ENCODE results near the gene DGKB.

The DGKB gene

DNA sequence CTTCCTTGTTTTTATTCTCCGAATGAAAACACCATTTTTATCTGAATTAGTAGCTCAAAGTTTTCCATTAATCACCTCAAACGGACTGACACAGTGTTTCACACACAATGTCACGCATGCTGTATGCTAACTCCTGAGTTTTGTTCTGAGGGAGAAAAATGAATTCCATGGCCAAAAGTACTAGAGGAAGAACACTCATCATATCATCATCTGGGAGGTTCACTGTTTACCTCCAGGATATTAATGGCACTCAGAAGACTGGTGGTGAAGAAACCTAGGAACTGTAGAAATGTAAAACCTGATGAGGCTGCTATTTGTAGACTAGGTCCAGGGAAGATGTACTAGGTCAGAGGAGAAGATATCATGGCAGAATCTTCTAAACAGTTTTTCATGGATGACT, 517.5 kb downstream of the DGKB start:
- no peak for DNase-seq (ENCODE audit: low read depth in 2 of 2)

DNA sequence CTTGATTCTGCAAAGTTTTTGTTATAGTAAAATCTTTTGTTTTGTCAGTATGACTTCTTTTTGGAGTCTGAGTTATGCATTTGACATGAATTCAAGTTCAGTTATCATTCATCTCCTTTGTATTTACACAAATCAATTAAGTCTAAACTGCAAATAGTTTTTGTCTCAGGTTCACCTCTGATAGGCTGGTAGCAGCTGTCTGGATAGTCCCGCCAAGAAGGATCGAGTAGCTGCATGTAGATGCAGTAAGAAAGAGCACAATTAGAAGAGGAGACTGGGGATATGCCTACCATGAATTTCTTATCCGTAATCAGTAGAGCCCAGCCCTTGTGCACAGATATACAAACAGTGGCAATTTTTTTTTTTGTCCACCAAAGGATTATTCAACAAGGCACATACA, 520.6 kb downstream of the DGKB start:
- no peak for DNase-seq (ENCODE audit: low read depth in 2 of 2)

DNA sequence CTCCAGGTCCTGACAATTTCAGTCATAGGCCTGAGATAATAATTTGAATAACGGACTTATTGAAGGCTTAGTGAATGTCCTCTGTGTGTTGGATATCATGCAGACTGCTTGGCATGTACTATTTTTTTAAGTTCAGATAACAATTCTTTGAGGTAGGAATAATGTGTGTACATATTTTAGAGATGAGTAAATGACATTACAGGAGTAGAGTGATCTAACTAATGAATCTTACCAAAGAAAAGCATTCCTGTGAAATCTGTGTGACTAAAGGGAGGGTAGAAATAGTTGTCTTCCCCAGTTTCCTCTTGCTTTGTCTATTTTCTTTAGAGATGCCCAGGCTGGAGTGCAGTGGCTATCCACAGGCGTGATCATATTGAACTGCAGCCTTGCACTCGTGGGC, 521.2 kb downstream of the DGKB start:
- DNase-seq (ENCODE audit: low read depth in 2 of 2): no peak

DNA sequence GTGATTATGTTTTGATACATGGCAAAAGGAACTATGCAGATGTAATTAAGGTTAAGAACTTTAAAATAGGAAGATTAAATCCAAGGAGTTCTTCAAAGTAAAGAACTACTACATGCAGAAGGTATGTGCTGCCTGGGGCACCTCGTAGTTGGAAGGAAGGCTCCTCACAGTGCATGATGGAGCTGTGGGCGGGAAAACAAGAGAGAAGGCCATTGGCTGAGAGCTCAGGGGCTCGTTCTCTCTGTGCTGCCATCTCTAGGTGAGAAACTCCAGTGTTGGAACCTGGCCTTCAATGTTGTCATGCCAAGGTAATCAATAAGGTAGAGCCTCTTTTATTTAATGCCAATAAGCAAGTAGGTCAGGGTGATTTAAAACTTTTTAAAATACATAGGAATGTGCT, 521.7 kb downstream of the DGKB start:
- DNase-seq (ENCODE audit: low read depth in 2 of 2): no peak

DNA sequence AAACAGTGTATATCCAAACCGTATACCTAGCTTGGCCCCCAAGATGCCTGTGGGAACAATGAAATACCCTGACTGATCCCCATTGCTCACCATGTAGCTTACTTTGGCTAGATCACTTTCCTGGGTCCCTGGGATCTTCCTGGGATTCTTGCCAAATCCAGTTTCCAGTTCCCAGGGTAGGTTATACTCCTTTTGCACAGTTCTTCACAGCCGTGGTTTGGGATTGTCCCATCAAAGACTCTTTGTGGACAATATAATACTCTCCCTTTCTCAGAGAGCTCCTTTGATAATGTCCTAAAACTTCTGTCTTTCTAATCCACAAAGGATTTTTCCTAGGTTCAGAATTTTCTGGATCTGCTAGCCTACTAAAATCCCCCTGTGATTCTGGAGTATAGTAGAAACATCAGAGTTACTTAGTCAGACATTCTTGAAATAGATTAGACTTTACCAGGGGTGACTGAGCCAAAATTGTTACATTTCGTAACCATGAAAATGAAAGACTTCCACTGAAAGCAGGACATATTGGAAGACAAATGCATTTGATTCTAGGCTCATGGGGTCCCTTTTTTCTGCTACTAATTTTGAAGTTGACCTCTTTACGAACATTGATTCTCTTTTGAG, 524.8 kb downstream of the DGKB start:
- no peak for DNase-seq (ENCODE audit: low read depth in 2 of 2)

DNA sequence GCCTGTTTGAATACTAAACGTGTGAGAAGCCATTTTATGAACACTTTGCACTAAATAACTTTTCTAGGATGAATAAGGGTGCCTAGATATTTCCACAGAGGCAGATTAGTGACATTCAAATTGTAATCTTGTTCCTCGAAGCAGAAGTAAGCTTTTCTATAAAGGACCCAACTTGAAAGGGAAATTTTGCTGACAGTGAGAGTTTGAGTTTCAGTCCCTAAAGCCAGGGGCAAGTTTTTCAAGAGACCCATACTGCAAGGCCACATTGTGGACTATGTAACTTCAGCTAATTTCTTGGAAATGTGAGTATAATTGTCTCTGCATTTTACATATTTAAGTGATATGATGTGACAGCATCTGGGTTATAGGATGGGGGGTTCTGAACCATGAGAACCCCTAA, 525.8 kb downstream of the DGKB start:
- no peak for DNase-seq (ENCODE audit: low read depth in 2 of 2)

DNA sequence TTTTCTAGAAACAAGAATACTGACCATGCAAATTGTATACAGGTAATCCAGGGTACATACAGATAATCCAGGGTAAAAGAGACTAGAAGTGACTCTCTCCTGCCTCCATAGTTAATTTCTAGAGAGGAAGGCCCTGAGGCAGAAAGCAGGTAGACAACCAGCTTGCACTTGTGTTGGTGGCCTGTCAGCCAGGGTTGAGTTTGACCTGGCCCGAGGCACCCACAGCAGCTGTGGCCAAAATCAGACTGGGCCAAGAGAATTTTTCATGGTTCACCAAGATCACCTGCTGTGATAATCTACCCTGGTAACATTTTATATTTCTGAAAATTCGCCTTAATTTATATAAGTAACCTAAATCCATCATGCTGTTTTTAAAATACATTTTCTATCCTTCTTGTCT, 526.6 kb downstream of the DGKB start:
- DNase-seq (ENCODE audit: low read depth in 2 of 2): no peak

DNA sequence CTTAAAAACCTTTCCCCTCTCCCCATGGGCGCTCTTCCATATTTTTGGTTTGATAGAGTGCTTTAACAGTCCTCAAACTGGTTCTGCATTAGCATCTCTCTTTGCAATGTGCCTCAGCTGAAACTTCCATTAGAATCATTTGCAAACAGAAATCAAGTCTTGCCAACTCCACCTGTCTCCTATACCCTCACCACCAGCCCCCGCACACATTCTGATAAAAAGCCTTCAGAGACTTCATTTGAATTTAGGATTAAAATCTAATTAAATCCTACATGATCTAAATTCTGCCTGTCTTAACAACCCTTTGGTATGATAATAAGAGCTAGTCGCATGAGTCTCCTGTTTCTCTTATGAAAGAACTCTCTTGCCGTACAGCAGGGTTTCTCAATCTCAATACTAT, 528.2 kb downstream of the DGKB start:
- no peak for DNase-seq (ENCODE audit: low read depth in 2 of 2)

DNA sequence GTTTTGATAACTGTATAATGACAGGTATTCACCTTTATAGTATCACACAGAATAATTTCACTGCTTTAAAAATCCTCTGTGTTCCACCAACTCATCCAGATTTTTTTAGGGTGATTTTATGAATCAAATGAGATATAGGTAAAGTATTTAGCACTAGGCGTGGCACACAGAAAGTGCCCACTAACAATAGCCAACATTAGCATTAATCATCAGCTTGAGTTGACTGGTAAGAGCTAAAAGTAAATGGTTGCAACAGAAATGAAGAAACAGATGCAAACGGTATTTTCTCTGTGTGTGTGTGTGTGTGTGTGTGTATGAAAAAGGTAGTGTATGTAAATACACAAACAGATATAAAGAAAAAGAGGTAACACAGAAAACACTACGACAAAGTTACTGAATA, 534.3 kb downstream of the DGKB start:
- no peak for DNase-seq (ENCODE audit: low read depth in 2 of 2)

DNA sequence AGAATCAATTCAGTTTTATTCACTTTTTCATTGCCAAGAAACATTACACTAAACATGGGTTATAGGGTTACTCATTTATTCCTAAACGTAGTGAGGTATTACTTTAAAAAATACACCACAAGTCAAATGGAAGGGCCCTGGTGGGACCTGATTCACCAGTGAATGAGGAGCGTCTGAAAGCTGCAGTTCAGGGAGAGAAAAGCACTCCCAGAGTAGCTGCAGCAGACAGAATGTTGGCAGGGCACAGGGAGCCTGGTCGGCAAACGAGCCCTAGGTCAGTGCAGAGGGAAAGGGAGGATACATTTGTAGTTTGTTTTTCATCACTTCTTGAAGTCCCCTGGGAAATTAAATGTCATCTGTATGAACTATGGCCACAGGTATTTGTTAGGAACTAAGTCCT, 551.4 kb downstream of the DGKB start:
- DNase-seq (ENCODE audit: low read depth in 2 of 2): no peak

DNA sequence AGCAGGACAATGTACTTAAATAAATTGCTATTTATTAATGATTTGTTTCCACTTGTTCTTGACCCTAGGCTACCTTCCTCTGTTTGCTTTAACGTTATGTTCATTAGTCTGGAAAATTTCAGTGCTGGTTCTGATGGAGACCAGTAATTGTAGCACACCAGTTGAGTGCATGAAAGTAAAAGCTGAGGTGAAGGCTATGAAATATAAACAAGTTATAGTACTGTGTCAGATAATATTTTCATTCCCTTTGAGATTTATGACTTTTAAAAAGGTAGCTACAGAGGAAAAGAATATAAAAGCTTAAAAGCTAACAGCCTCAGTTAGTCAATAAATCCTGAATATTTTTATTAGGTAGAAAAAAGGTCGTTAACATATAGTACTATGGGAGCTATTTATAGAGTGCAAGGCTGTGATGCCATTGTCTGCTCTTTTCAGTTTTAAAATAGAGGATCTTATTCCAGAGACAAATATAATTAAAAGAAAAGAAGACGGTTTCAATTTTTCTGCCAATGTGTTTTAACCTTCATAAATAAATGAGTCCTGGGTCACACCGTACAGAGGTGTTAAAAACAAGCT, 561.3 kb downstream of the DGKB start:
- DNase-seq (ENCODE audit: low read depth in 2 of 2): no peak

DNA sequence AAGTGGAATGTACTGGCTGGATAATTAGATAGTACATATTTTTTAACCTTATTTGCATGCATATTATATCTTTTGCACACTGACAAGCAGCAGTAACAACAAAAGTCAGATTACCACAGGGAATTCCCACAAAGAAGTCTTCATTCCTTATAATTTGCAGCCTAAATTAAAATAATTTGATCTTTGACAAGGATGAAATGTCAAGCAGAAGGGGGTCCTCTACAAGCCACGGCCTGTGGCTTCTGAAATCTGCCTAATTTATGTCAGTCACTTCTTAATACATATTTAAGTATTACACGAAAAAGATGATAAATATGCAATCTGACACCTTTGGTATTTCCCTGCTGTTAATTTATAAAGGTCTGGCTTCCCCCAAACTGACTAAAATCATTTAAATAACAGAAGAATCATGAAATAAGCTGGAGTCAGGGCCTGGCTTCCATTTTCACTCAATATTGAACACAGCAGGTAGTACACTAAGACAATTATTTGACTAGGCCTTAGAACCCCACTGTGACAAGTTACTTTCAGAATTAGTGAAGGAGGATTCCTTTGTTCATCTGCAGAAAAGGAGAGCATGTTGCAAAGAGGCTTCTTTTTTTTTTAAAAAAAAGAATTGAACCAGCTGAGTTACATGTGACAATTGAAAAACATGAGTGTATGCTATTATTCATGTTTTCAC, 562.0 kb downstream of the DGKB start:
- no peak for DNase-seq (ENCODE audit: low read depth in 2 of 2)

DNA sequence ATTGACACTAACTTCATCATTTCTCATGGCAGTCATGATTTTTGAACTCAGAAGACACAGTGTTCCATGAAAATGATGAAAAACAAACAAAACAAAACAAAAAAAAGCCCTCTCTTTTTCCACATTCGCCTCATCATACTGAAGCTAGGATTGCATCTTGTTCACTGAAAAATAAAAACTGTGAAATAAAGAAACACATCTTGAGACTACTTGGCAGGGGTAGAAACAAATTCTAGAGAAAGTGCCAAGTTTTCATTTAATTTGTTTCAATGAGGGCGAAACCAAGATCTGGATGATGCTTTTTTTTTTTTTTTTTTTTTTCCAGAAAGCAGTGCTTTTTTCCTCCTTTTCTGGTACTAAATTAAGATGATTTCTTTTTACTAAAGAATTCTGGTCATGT, 562.7 kb downstream of the DGKB start:
- no peak for DNase-seq (ENCODE audit: low read depth in 2 of 2)

DNA sequence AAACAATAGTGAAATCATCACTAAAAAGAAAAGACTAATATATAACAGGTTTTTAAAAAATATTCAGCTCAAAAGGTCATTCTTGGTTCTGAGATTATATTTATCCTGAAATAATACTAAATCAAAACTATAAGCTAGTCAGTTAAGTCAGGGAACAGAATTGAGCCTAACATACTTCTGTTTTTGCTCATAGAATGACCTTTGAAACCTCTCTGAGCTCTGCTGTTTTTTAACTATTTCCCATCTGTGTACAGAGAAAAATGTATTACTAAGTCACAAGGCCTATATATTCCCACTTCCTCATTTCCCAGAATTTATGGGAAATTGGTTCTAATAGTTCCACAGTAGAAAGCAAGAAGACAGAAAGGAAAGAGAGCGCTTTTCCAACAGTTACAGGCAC, 566.3 kb downstream of the DGKB start:
- DNase-seq (ENCODE audit: low read depth in 2 of 2): no peak

DNA sequence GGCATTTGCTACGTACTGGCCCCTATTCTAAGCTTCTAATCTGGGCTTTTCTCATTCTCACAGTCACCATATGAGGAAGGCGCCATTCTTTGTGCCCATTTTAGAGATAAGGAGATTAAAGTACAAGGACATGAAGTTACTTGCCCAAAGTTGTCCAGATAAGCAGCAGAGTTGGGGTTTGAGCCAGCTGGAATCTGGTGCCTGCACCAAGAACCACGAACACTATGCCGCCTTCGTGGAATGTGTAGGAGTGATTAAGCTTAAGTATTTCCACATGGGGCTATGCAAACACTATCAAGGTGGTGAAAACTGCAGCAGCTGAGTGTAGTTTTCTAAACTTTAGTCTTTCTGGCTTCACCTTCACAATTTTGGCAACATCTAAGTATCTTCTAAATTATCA, 570.4 kb downstream of the DGKB start:
- DNase-seq (ENCODE audit: low read depth in 2 of 2): no peak

DNA sequence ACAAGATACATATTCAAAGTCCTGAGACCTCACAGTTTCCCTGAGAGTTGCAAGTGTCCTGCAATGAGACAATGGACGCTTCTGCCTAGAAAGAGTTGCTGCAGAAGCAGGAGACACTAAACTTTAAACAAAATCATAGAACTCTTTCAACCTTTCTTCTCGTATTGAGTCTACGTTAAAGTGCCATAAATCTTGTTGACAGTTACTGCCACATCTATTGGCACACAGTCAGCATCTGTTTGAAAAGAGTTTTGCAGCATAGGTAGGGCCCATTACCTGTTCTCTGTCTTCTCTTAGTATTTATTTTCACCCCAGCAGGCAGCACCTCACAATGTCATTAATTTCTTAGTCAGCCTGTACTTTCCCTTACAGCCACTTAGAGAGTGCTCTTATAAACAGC, 577.8 kb downstream of the DGKB start:
- no peak for DNase-seq (ENCODE audit: low read depth in 2 of 2)

DNA sequence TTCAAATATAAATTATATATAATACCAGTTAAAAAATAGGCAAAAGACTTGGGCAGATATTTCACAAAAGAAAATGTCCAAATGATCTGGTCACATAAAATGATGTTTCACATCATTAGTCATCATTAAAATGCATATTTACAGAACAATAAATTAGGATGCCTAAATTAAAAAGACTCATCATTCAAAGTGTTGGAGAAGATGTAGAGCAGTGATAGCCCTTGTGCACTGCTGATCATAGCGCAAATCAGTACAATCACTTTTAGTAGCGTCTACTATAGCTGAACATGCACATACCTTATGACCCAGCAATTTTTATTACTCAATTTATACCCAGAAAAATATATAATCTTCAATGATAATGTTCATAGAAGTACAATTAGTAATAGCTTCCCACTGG, 579.8 kb downstream of the DGKB start:
- DNase-seq (ENCODE audit: low read depth in 2 of 2): no peak

DNA sequence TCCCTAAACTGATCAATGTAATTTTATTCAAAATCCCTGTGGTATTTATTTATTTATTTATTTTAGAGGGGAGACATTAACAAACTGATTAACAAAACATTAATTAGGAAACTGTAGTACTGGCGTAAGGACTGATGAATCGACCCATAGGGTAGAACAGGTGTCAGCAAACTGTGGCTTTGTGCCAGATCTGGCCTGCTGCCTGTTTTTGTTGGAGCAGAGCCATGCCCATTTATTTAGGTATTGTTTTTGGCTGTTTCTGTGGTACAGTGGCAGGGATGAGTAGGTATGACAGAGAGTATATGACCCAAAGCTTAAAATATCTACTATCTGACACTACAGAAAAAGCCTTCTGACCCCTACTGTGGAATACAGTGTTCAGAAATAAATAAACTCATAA, 580.6 kb downstream of the DGKB start:
- DNase-seq (ENCODE audit: low read depth in 2 of 2): no peak

DNA sequence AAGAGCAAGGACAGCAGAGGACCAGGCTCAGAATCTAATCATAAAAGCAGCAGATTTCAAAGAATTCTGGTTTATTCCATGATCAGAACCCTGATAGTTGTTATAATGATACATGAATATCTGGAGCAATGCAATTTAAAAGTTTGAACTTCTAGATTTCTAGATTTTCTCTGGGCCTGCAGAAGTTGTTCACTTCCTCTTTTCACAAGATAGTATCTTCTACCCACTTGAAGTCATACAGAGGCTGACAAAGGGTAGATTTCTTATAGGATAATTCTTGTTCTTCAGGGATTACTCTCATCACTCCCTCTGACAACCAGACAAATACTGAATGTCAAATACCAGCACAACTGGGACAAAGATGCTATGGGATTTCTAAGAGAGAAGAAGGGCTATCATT, 593.1 kb downstream of the DGKB start:
- DNase-seq (ENCODE audit: low read depth in 2 of 2): no peak

DNA sequence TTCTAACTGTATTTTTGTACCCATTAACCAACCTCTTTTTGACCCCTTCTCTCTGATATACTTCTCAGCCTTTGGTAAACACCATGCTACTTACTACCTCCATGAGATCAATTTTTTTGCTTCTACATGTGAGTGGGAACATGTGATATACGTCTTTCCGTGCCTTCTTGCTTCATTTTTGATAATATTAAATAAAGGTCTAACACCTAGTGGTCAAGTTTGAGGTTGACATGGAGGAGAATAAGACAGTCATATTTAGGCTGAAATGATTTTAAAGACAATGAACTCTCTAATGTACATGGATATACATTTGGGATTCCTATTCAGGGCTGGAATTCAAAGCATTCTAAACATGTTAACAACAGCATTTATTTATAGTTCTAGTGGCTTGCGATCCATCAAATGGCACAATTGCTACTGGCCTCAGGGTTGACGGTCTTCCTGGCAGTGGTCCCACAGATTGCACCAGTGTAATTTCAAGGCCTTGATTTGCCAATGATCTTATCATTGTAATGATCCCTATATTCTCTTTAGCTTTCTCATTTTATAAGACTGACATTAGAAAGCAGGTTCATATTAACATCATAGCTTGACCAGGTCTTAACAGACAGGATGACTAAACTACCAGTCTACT, 597.2 kb downstream of the DGKB start:
- DNase-seq (ENCODE audit: low read depth in 2 of 2): no peak

DNA sequence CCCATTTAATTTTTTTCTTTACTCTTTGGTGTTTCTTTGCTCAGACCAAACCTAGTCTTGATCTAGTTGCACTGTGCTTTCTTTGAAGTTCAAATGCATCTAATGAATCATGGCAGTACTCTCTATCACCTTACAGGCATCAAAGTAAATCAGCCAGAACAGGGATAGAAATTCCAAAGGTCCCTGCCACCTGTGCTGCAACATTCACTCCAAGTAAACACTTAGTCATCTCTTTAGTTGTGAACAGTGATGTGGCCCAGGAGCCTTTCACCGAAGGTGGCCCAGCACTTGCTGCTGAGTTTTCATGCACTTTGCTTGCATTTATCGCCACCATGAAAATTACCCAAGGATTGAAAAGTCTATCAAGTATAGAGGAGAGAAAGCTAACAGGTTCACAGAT, 599.0 kb downstream of the DGKB start:
- no peak for DNase-seq (ENCODE audit: low read depth in 2 of 2)

DNA sequence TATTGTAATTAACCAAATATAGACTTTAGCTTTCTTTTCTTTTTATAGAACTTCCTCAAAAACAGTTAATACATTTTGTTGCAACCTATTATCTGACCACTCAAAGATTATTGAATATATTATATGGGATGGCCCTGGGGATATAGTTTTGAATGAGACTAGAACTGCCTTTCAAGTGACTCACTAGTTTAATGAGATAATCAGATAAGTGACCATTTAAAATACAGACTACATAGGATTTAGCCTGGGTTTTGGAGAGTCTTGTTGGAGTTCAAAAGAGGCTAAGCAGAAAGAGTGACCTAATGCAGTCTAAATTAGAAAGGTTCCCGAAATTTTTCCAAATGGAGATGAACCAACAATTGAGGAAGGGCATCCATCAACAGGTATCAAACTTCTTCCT, 607.9 kb downstream of the DGKB start:
- no peak for DNase-seq (ENCODE audit: low read depth in 2 of 2)

DNA sequence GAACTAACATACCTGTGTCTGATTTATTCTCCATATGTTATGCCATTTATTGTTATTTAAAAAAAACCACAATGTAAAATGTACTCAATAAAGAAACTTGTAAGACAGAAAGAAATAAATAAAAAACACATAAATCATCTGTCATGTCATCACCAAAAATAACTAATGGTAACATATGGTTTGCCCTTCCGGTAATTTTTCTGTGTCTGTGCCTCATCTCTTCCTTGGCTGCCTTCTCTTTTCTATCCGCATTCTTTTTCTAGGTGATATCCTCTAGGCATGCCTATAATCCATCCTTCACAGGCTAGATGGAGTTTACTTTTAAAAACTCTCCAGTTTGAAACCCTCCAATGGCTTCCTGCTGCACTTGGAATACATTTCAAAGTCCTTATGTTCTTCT, 609.1 kb downstream of the DGKB start:
- DNase-seq (ENCODE audit: low read depth in 2 of 2): no peak
